HG03045 (cell line): ENCODE results near the gene ZSCAN12.
"Not testable (repeated sequence)": the region's sequence is repeated elsewhere in the genome, so short reads cannot be mapped to it uniquely, and the experiment has no call there.

ENCODE experiments used
- ATAC-seq: cut with Tn5 transposase; IDR thresholded peaks from one replicate; pipeline ENCODE4 v1.9.1; 2021; ENCODE audit warnings: mild to moderate bottlenecking, moderate library complexity; ENCODE audit not compliant: unreplicated experiment

The ZSCAN12 gene

DNA sequence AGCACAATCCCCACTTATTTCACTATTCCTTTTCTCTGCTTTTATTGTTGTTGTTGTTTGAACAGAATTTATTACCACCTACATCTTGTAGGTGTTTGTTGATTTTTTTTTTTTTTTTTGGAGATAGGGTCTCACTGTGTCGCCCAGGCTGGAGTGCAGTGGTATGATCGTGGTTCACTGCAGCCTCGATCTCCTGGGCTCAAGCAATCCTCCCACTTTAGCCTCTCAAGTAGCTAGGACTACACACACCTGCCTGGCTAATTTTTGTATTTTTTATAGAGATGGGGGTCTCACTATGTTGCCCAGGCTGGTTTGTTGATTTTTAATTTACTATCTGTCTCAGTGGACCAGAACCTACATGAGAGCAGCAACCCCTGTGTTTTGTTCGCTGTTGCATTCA, 3.6 kb downstream of the ZSCAN12 start:
- no peak for ATAC-seq

DNA sequence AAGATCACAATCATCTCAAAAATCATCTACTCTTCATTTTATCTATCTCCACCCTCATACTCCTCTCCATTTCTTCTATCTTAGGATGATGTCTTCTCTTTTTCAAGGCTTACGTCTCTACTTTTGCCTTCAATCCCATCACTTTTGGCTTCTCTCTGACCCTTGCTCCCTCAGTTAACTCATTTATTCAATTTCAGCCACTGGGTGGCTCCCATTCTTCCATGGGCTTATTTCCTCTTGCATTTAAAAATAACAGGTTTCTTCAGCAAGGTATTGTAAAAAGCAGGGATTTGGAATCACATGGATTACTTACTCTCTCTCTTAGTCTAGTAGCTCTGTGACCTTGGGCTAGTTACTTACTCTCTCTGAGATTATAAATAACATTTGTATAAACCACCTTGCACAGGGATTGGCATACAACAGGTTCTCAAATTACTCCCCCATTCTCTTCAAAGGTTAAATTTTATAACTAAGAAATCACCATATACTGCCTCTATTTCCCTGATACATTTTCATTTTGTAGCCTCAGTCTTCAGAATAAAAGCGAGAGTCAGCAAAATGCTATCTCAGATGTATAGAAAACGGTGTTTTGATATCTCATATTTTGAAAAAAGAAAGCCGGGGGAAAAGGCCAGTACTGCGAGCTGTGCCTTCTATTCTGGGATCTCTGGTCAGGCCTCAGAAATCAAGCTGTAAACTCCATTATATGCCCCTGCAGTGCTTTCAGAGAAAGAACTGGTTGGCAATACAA, 5.5 kb downstream of the ZSCAN12 start:
- ATAC-seq, result no peak

- no peak for ATAC-seq
Observed at GRCh38 chr6:28390688-28391087, 8.9 kb downstream of the ZSCAN12 start.

DNA sequence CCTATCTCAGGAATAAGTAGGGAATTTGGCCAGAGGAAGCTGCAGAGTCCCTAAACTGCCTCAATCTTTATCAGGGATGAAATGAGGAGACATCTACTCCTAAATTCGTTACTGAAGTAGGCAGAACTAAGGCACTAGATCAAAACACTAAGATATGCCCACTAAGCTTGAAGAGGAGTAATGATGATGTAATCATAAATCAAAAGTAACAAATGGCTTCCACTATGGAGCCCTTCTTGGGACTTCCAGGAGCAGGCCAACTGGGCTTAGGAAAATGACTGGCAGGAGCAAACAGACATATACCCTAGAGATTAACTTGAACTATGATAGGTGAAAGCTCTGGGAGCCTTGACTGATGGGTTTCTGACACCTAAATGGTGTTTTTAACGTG, 15.4 kb downstream of the ZSCAN12 start:
- ATAC-seq, result no peak

GRCh38 chr6:28383235-28384142, 16.1 kb downstream of the ZSCAN12 start:
- ATAC-seq, result peak; percentile 92

- ATAC-seq, result no peak
Observed at GRCh38 chr6:28380381-28380780, 19.2 kb downstream of the ZSCAN12 start.

- no peak for ATAC-seq
Observed at GRCh38 chr6:28378644-28379043, 20.9 kb downstream of the ZSCAN12 start.

DNA sequence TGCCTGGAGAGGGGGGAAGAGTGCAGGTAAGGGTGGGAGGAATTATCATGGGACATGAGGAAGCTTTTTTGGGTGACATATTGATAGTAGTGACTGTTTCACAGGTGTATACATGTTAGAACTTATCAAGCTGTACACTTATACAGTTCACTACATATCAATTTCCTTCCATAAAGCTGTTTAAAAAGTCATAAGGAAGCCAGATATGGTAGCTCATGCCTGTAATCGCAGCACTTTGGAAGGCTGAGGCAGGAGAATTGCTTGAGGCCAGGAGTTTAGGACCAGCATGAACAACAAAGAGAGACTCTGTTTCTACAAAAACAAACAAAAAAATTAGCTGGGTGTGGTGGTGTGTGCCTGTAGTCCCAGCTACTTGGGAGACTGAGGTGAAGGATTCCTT, 21.7 kb downstream of the ZSCAN12 start:
- no peak for ATAC-seq

DNA sequence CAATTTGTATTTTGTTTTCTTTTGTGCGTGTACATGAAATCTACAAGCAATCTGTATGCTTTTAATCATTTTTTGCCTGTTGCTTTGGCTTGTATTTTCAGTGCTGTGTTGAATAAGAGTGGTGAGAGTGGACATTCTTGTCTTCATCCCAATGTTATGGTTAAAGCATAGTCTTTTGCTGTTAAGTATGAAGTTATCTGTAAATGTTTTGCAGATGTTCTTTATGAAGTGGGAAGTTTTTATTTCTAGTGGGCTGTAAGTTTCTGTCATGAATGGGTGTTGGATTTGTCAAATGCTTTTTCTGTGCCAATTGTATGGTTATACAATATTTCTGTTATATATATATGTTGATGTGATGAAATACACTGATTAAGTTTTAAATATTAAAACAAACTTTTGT, 25.6 kb downstream of the ZSCAN12 start:
- ATAC-seq, result no peak

- ATAC-seq, result peak; percentile 61
Observed at GRCh38 chr6:28371706-28372451, 27.7 kb downstream of the ZSCAN12 start.

DNA sequence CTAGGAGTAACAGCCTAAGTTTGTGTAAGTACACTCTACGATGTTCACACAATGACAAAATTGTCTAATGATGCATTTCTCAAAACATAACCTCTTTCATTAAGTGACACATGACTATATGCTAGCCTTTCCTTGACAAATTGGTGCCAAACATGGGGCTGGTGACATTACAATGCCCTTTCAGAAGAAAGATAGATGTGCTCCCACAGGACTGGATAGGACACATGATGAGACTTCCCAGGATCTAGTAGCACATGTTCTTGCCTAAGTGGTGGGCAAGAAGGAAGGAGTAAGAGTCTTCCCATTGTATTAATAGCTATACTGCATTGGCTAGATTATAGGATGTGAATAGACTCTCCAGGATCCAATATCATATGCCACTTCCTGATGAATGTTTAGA, 28.3 kb downstream of the ZSCAN12 start:
- ATAC-seq, result no peak

DNA sequence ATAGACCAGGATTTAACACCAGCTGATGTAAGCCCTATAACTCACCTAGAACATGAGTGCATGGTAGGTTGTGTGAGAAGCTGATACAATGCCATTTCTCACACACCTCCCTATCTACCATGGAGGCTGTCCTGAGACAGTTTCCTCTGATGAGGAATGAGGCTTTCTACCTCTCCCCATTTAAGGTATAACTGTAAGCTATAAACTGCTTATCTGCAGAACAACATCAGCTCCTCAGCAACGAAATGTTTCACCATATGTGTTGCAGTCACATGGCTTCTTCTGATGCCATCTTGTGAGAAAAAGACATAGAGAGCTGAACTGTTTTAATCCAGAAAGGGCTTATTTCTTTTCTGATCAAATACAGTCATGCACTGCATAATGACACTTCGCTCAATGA, 29.1 kb downstream of the ZSCAN12 start:
- ATAC-seq, result no peak

- no peak for ATAC-seq
Observed at GRCh38 chr6:28369463-28369862, 30.1 kb downstream of the ZSCAN12 start.

DNA sequence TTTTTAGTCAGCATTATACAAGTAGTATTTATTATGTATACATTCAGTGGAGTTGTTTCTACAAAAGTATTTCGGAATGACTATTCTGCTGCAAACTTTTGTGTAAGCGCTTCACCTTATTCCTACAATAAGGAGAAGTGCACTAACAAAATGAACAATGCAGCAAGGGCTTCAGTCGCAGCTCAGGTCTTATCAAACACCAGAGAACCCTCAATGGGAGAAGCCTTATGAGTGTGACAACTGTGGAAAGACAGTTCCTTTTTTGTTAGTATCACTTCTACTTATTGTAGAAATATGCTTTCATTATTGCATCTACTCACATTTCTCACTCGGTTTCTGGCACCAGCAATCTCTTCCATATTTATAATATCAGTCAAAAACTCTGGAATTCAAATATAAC, 31.0 kb downstream of the ZSCAN12 start:
- no peak for ATAC-seq

DNA sequence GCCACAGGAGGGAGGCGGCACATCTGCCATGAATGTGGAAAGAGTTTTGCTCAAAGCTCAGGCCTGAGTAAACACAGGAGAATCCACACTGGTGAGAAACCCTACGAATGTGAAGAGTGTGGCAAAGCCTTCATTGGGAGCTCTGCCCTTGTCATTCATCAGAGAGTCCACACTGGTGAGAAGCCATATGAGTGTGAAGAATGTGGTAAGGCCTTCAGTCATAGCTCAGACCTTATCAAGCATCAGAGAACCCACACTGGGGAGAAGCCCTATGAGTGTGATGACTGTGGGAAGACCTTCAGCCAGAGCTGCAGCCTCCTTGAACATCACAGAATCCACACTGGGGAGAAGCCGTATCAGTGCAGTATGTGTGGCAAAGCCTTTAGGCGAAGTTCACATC, 34.0 kb downstream of the ZSCAN12 start:
- ATAC-seq, result not testable (repeated sequence)

- no peak for ATAC-seq
Observed at GRCh38 chr6:28360961-28361360, 38.6 kb downstream of the ZSCAN12 start.

DNA sequence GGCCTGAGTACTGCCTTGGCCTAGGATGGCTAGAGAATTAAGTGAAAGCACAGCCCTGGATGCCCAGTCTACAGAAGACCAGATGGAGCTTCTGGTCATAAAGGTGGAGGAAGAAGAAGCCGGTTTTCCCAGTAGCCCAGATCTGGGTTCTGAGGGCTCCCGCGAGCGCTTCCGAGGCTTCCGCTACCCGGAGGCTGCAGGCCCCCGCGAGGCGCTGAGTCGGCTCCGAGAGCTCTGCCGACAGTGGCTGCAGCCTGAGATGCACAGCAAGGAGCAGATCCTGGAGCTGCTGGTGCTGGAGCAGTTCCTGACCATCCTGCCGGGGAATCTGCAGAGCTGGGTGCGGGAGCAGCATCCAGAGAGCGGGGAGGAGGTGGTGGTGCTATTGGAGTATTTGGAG, 40.0 kb downstream of the ZSCAN12 start:
- not testable (repeated sequence) for ATAC-seq

GRCh38 chr6:28357036-28357435, 42.5 kb downstream of the ZSCAN12 start:
- ATAC-seq, result no peak

GRCh38 chr6:28356666-28357020, 42.9 kb downstream of the ZSCAN12 start:
- no peak for ATAC-seq

- no peak for ATAC-seq
Observed at GRCh38 chr6:28355743-28356665, 43.5 kb downstream of the ZSCAN12 start.
